HepG2 (cell line): Measurements from ENCODE around the gene ZNF747. TPM values are rescaled to one million over a fixed set of nuclear protein-coding genes. Genes with fewer than 3 reads are reported as not detected.
A peak's percentile ranks its signal among the peaks of the same experiment; 100 is the strongest.

Experiments used
- ARHGAP35 ChIP-seq: sonication (generic); formaldehyde crosslinking; IDR thresholded peaks from 2 replicates; pipeline ENCODE4 v1.9.0; 2022; ENCODE audit warnings: mild to moderate bottlenecking, inconsistent platforms, moderate library complexity, missing genetic modification reagents, borderline replicate concordance
- EZH2 ChIP-seq: conservative IDR thresholded peaks from 2 replicates; pipeline ENCODE4 v1.6.1; 2012; ENCODE audit warnings: mild to moderate bottlenecking, low read depth, low read length, moderate library complexity
- MLLT10 ChIP-seq: sonication (generic); formaldehyde crosslinking; IDR thresholded peaks from 2 replicates; pipeline ENCODE4 v1.4.0; 2020; ENCODE audit warnings: missing genetic modification reagents
- PAX8 ChIP-seq: sonication (generic); formaldehyde crosslinking; IDR thresholded peaks from 2 replicates; pipeline ENCODE4 v1.8.0; 2022; ENCODE audit warnings: mild to moderate bottlenecking, missing genetic modification reagents, borderline replicate concordance
- PHB2 ChIP-seq: fragments of 450-650 bp; IDR thresholded peaks from 2 replicates; pipeline ENCODE4 v1.6.1; 2018; ENCODE audit not compliant: partially characterized antibody
- SRY ChIP-seq: sonication (generic); formaldehyde crosslinking; IDR thresholded peaks from 2 replicates; pipeline ENCODE4 v1.8.0; 2022; ENCODE audit warnings: mild to moderate bottlenecking, missing genetic modification reagents
- TSC22D2 ChIP-seq: sonication (generic); formaldehyde crosslinking; IDR thresholded peaks from 2 replicates; pipeline ENCODE4 v1.5.1; 2020; ENCODE audit warnings: missing genetic modification reagents, mild to moderate bottlenecking, borderline replicate concordance
- U2AF2 ChIP-seq: fragments of 200-400 bp; formaldehyde crosslinking; IDR thresholded peaks from 2 replicates; pipeline ENCODE4 v1.6.1; 2017; ENCODE audit warnings: low read depth, mild to moderate bottlenecking, low read length
- ZBTB21 ChIP-seq: sonication (generic); formaldehyde crosslinking; IDR thresholded peaks from 2 replicates; pipeline ENCODE4 v1.4.0; 2020; ENCODE audit warnings: missing genetic modification reagents
- ZFYVE20 ChIP-seq: sonication (generic); formaldehyde crosslinking; IDR thresholded peaks from 2 replicates; pipeline ENCODE4 v1.8.0; 2023; ENCODE audit warnings: low read depth, mild to moderate bottlenecking, moderate library complexity, missing genetic modification reagents, borderline replicate concordance
- ZKSCAN5 ChIP-seq: sonication (generic); formaldehyde crosslinking; IDR thresholded peaks from 2 replicates; pipeline ENCODE4 v1.5.1; 2020; ENCODE audit warnings: mild to moderate bottlenecking, missing genetic modification reagents
- ZMYM3 ChIP-seq: sonication (generic); formaldehyde crosslinking; IDR thresholded peaks from 2 replicates; pipeline ENCODE4 v1.5.1; 2020; ENCODE audit warnings: mild to moderate bottlenecking, missing genetic modification reagents
- ZNF501 ChIP-seq: sonication (generic); formaldehyde crosslinking; IDR thresholded peaks from 2 replicates; pipeline ENCODE4 v1.5.1; 2020; ENCODE audit warnings: mild to moderate bottlenecking, moderate library complexity, missing genetic modification reagents
- ZNF780A ChIP-seq: sonication (generic); formaldehyde crosslinking; IDR thresholded peaks from 2 replicates; pipeline ENCODE4 v1.8.0; 2022; ENCODE audit warnings: mild to moderate bottlenecking, missing genetic modification reagents, moderate library complexity
- polyA plus RNA-seq, 8 experiments: library from polyadenylated mRNA; depleted of rRNA in 3 of 8; stranded (reverse) in 7 of 8; unstranded in 1 of 8; fragments of >200 nt; fragmentation: Illumina TruSeq in 4 of 8; extraction: Trizol in 4 of 8; gene quantifications; 2 replicates each; pipeline versions ENCODE4 v1.2.1 to v1.2.3, GENCODE V29; 2011 to 2016; ENCODE audit warnings: low read depth in 4 of 8, missing spikeins in 1 of 8, mixed read lengths in 1 of 8; ENCODE audit not compliant: insufficient read depth in 1 of 8
- total RNA-seq, 5 experiments: library from RNA; depleted of rRNA; stranded (reverse); fragments of >200 nt; fragmentation: Illumina TruSeq; extraction: Trizol; gene quantifications; 2 replicates each; pipeline ENCODE4 v1.2.3, GENCODE V29; 2016; ENCODE audit warnings: low read depth in 1 of 5
- TF ChIP-seq, protein P1 (sequence below): sonication (generic); formaldehyde crosslinking; IDR thresholded peaks from 2 replicates; pipeline ENCODE4 v1.5.0; 2020; ENCODE audit warnings: mild to moderate bottlenecking, missing genetic modification reagents, moderate library complexity
- TF ChIP-seq, protein P2 (sequence below): sonication (generic); formaldehyde crosslinking; IDR thresholded peaks from 2 replicates; pipeline ENCODE4 v1.5.1; 2020; ENCODE audit warnings: missing genetic modification reagents, mild to moderate bottlenecking, borderline replicate concordance
- TF ChIP-seq, protein P3 (sequence below): IDR thresholded peaks from 2 replicates; pipeline ENCODE4 v1.6.1; 2012; ENCODE audit warnings: low read length, improper control_type of control experiment
- TF ChIP-seq, protein P4 (sequence below): sonication (generic); formaldehyde crosslinking; IDR thresholded peaks from 2 replicates; pipeline ENCODE4 v1.4.0; 2020; ENCODE audit warnings: mild to moderate bottlenecking, low read depth, missing genetic modification reagents
- TF ChIP-seq, protein P5 (sequence below): sonication (generic); formaldehyde crosslinking; IDR thresholded peaks from 2 replicates; pipeline ENCODE4 v1.5.1; 2020; ENCODE audit warnings: mild to moderate bottlenecking, missing genetic modification reagents

Gene ZNF747
- total and polyA plus RNA-seq, 2 of the 13 experiments (the other 11 are each of a cell fraction or from before 2014, with no cell fraction given) = 7.2 to 10.2 TPM

DNA sequence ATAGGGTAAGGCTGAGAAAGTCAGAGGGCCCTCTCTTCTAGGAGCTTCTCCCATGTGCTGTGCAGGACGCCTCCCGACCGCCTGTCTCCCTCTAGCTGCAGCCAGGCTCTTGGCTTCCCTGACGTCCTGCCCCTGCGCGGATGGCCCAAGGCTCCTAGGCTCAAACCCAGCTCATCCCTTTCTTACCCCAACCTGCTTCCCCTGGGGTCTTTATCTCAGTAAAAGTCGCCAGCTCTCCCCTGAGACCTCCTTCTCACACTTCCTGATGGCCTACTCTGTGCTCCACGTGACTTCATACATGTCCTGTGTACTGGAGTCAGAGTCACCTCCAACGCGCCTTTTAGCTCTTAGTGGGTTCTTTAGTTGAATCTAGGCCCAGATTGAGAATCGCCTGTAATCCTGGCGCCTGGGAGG, 1.1 kb upstream of the ZNF747 start (continued):
- TF ChIP-seq, protein P1, sequence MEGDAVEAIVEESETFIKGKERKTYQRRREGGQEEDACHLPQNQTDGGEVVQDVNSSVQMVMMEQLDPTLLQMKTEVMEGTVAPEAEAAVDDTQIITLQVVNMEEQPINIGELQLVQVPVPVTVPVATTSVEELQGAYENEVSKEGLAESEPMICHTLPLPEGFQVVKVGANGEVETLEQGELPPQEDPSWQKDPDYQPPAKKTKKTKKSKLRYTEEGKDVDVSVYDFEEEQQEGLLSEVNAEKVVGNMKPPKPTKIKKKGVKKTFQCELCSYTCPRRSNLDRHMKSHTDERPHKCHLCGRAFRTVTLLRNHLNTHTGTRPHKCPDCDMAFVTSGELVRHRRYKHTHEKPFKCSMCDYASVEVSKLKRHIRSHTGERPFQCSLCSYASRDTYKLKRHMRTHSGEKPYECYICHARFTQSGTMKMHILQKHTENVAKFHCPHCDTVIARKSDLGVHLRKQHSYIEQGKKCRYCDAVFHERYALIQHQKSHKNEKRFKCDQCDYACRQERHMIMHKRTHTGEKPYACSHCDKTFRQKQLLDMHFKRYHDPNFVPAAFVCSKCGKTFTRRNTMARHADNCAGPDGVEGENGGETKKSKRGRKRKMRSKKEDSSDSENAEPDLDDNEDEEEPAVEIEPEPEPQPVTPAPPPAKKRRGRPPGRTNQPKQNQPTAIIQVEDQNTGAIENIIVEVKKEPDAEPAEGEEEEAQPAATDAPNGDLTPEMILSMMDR = peak; percentile 89
- TF ChIP-seq TSC22D2 (0 out of 2 replicates have a peak, but pooled peaks have one; percentile 51), ARHGAP35 (peak; percentile 42; the same call in 1 of the 2 replicates), ZFYVE20 (CRISPR knock-in tag) (no peak), SRY (peak; percentile 91; the same call in 1 of the 2 replicates), PAX8 (CRISPR knock-in tag) (no peak), U2AF2 (no peak), ZMYM3 (CRISPR knock-in tag) (peak; percentile 70), ZKSCAN5 (peak; percentile 73; the same call in 1 of the 2 replicates), EZH2 (no peak), ZNF780A (CRISPR knock-in tag) (no peak), PHB2 (no peak), ZNF501 (no peak), MLLT10 (CRISPR knock-in tag) (no peak), ZBTB21 (CRISPR knock-in tag) (no peak)
- TF ChIP-seq, protein P2, sequence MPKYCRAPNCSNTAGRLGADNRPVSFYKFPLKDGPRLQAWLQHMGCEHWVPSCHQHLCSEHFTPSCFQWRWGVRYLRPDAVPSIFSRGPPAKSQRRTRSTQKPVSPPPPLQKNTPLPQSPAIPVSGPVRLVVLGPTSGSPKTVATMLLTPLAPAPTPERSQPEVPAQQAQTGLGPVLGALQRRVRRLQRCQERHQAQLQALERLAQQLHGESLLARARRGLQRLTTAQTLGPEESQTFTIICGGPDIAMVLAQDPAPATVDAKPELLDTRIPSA = no peak
- TF ChIP-seq, protein P3, sequence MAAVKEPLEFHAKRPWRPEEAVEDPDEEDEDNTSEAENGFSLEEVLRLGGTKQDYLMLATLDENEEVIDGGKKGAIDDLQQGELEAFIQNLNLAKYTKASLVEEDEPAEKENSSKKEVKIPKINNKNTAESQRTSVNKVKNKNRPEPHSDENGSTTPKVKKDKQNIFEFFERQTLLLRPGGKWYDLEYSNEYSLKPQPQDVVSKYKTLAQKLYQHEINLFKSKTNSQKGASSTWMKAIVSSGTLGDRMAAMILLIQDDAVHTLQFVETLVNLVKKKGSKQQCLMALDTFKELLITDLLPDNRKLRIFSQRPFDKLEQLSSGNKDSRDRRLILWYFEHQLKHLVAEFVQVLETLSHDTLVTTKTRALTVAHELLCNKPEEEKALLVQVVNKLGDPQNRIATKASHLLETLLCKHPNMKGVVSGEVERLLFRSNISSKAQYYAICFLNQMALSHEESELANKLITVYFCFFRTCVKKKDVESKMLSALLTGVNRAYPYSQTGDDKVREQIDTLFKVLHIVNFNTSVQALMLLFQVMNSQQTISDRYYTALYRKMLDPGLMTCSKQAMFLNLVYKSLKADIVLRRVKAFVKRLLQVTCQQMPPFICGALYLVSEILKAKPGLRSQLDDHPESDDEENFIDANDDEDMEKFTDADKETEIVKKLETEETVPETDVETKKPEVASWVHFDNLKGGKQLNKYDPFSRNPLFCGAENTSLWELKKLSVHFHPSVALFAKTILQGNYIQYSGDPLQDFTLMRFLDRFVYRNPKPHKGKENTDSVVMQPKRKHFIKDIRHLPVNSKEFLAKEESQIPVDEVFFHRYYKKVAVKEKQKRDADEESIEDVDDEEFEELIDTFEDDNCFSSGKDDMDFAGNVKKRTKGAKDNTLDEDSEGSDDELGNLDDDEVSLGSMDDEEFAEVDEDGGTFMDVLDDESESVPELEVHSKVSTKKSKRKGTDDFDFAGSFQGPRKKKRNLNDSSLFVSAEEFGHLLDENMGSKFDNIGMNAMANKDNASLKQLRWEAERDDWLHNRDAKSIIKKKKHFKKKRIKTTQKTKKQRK = no peak
- TF ChIP-seq, protein P4, sequence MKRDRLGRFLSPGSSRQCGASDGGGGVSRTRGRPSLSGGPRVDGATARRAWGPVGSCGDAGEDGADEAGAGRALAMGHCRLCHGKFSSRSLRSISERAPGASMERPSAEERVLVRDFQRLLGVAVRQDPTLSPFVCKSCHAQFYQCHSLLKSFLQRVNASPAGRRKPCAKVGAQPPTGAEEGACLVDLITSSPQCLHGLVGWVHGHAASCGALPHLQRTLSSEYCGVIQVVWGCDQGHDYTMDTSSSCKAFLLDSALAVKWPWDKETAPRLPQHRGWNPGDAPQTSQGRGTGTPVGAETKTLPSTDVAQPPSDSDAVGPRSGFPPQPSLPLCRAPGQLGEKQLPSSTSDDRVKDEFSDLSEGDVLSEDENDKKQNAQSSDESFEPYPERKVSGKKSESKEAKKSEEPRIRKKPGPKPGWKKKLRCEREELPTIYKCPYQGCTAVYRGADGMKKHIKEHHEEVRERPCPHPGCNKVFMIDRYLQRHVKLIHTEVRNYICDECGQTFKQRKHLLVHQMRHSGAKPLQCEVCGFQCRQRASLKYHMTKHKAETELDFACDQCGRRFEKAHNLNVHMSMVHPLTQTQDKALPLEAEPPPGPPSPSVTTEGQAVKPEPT = peak; percentile 88; the same call in 1 of the 2 replicates
- TF ChIP-seq, protein P5, sequence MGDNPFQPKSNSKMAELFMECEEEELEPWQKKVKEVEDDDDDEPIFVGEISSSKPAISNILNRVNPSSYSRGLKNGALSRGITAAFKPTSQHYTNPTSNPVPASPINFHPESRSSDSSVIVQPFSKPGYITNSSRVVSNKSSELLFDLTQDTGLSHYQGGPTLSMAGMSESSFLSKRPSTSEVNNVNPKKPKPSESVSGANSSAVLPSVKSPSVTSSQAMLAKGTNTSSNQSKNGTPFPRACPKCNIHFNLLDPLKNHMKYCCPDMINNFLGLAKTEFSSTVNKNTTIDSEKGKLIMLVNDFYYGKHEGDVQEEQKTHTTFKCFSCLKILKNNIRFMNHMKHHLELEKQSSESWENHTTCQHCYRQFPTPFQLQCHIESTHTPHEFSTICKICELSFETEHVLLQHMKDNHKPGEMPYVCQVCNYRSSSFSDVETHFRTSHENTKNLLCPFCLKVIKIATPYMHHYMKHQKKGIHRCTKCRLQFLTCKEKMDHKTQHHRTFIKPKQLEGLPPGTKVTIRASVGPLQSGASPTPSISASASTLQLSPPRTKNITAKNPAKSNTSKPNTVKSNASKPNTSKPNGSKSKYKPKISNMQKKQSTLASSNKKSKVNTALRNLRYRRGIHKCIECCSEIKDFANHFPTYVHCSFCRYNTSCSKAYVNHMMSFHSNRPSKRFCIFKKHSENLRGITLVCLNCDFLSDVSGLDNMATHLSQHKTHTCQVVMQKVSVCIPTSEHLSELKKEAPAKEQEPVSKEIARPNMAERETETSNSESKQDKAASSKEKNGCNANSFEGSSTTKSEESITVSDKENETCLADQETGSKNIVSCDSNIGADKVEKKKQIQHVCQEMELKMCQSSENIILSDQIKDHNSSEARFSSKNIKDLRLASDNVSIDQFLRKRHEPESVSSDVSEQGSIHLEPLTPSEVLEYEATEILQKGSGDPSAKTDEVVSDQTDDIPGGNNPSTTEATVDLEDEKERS (CRISPR knock-in tag) = peak; percentile 88; the same call in 1 of the 2 replicates
